Measurements from ENCODE around the gene FBLL1. TPM values are rescaled to one million over a fixed set of nuclear protein-coding genes. Genes with fewer than 3 reads are reported as not detected.

Gene FBLL1
- total RNA-seq, 4 donors from 2014 or later, result not detected

GRCh38 chr5:168562279-168562678 lies 33.2 kb downstream of the FBLL1 start:
- TF ChIP-seq CTCF (IDR thresholded peaks at IDR 0.05; ENCODE audit: low read depth), result no peak

GRCh38 chr5:168563959-168564358 lies 34.9 kb downstream of the FBLL1 start:
- no peak for TF ChIP-seq CTCF (IDR thresholded peaks at IDR 0.05; ENCODE audit: low read depth)

GRCh38 chr5:168568738-168569137 lies 39.6 kb downstream of the FBLL1 start:
- no peak for TF ChIP-seq CTCF (IDR thresholded peaks at IDR 0.05; ENCODE audit: low read depth)

- no peak for TF ChIP-seq CTCF (IDR thresholded peaks at IDR 0.05; ENCODE audit: low read depth)
Measured at GRCh38 chr5:168570490-168571328, 41.6 kb downstream of the FBLL1 start.

GRCh38 chr5:168575391-168576372 lies 46.6 kb downstream of the FBLL1 start:
- no peak for TF ChIP-seq CTCF (IDR thresholded peaks at IDR 0.05; ENCODE audit: low read depth)

GRCh38 chr5:168578006-168578405 lies 48.9 kb downstream of the FBLL1 start:
- no peak for TF ChIP-seq CTCF (IDR thresholded peaks at IDR 0.05; ENCODE audit: low read depth)

All from subcutaneous adipose tissue (tissue), 4 donors.